Adrenal gland (tissue), 5 donors: ENCODE results near the gene SULT1C4.

ENCODE experiments used
- CTCF ChIP-seq, 6 experiments: fragments of 450-650 bp in 4 of 6; fragments of 200-600 bp in 2 of 6; sonication (generic) in 1 of 6; IDR thresholded peaks; 1 replicate in 5 of 6; 2 replicates in 1 of 6; pipeline versions ENCODE4 v1.5.1 to v1.8.0; 2016 to 2021; ENCODE audit warnings: antibody characterized with exemption in 6 of 6, mild to moderate bottlenecking in 2 of 6, moderate library complexity in 1 of 6
- POLR2A ChIP-seq, 2 donors: fragments of 450-650 bp; IDR thresholded peaks; one replicate each; pipeline ENCODE4 v1.6.1; 2017; ENCODE audit warnings: antibody characterized with exemption in 2 of 2, mild to moderate bottlenecking in 2 of 2, moderate library complexity in 1 of 2
- donor health status: DM: no; HTN: no; CAD: no.

- TF ChIP-seq POLR2A (IDR thresholded peaks at IDR 0.05) (no peak), CTCF (IDR thresholded peaks at IDR 0.05) (no peak)
Observed at GRCh38 chr2:108396845-108397244, 19.1 kb downstream of the SULT1C4 start.
